Stimulated activated CD4-positive, alpha-beta T cell treated with anti-CD3 and anti-CD28 coated beads, Interleukin-2, amount 100 ng/mL, for 24 hours (primary cell): ENCODE results near the gene NETO2.
"Not testable (repeated sequence)": the region's sequence is repeated elsewhere in the genome, so short reads cannot be mapped to it uniquely, and the experiment has no call there.

Experiments
- DNase-seq, 2 donors: peaks; one replicate each; pipeline ENCODE4 v3.0.0-alpha.2; 2020

NETO2 gene

GRCh38 chr16:47132308-47132707 lies 11.4 kb downstream of the NETO2 start:
- DNase-seq: no peak

GRCh38 chr16:47129755-47130435 lies 13.8 kb downstream of the NETO2 start:
- no peak for DNase-seq

GRCh38 chr16:47127541-47127940 lies 16.2 kb downstream of the NETO2 start:
- DNase-seq: no peak

- DNase-seq: no peak
Observed at GRCh38 chr16:47125757-47126156, 18.0 kb downstream of the NETO2 start.

GRCh38 chr16:47113130-47113529 lies 30.6 kb downstream of the NETO2 start:
- DNase-seq: no peak

GRCh38 chr16:47110939-47111338 lies 32.8 kb downstream of the NETO2 start:
- DNase-seq: no peak

GRCh38 chr16:47109361-47109760 lies 34.4 kb downstream of the NETO2 start:
- no peak for DNase-seq

- DNase-seq: not testable (repeated sequence)
Observed at GRCh38 chr16:47102921-47103320, 40.8 kb downstream of the NETO2 start.

- DNase-seq: not testable (repeated sequence)
Observed at GRCh38 chr16:47097154-47097553, 46.6 kb downstream of the NETO2 start.

GRCh38 chr16:47096297-47096696 lies 47.4 kb downstream of the NETO2 start:
- DNase-seq: no peak

- no peak for DNase-seq
Observed at GRCh38 chr16:47084198-47084597, 59.5 kb downstream of the NETO2 start.

- no peak for DNase-seq
Observed at GRCh38 chr16:47082099-47082865, 61.5 kb downstream of the NETO2 start.

- DNase-seq: no peak
Observed at GRCh38 chr16:47081115-47081514, 62.6 kb downstream of the NETO2 start.

GRCh38 chr16:47079860-47080259 lies 63.9 kb downstream of the NETO2 start:
- DNase-seq: no peak

- no peak for DNase-seq
Observed at GRCh38 chr16:47073223-47074155, 70.3 kb downstream of the NETO2 start.

GRCh38 chr16:47072158-47072557 lies 71.6 kb downstream of the NETO2 start:
- DNase-seq: no peak

GRCh38 chr16:47069841-47070584 lies 73.7 kb downstream of the NETO2 start:
- DNase-seq: no peak

GRCh38 chr16:47069313-47069712 lies 74.4 kb downstream of the NETO2 start:
- DNase-seq: no peak

- no peak for DNase-seq
Observed at GRCh38 chr16:47067203-47067602, 76.5 kb downstream of the NETO2 start.

- DNase-seq: no peak
Observed at GRCh38 chr16:47065766-47066688, 77.7 kb downstream of the NETO2 start.

- no peak for DNase-seq
Observed at GRCh38 chr16:47064775-47065174, 79.0 kb downstream of the NETO2 start.
